NCI-H345 treated with DMSO at 0.1 percent for 48 hours (cell line): ENCODE data around the gene HDHD3.
"Not testable (repeated sequence)": the region's sequence is repeated elsewhere in the genome, so short reads cannot be mapped to it uniquely, and the experiment has no call there.

Source experiments
- DNase-seq: peaks from one replicate; lab custom pipeline; 2025; ENCODE audit not compliant: unreplicated experiment; lab: John Stamatoyannopoulos, UW

HDHD3 gene, protein sequence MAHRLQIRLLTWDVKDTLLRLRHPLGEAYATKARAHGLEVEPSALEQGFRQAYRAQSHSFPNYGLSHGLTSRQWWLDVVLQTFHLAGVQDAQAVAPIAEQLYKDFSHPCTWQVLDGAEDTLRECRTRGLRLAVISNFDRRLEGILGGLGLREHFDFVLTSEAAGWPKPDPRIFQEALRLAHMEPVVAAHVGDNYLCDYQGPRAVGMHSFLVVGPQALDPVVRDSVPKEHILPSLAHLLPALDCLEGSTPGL

DNA sequence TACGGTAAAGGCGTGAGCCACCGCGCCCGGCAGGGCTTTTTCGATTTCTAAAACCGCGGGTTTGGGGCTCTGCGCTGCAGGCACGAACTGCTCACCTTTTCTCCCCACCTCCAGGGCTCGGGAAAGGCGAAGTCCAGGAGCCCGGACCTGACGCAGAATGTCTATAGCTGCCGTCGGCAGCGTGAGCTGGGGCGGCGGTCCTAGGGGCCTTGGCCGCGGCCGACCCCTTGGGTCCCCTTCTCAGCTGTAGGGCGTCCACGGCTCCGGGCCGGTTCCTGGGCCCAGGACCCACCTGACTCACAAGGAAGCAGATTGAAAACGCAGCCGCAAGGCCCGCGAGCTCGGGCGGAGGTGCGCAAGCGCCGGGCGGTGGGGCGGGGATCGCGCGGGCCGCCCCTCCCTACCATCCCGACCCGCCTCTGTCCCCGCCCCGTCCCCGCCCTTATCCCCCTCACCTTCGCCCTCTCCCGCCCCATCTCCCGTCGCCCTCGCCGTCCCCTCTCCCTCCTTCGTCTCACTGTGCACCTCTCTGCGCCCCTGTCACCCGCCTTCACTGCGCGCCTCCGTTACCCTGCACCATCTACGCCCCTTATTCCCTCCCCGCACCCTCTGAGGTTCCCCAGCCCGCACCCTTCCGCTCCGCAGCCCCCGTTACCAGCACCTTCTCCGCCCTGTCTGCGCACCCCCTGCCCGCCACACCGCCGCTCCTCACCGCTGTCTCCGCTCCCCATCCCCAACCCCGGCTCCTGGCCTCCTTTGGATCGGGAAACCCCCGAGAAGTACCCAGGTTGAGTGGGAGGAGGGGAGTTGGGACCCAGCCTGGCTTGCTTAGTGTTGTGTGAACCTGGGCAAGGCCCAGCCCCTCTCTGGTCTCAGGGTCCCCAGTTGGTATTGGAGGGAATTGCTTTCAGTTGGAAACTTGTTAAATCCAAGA lies at the start of gene HDHD3:
Gene HDHD3, minus strand, starts transcription at position 353 of the 934 bp plus-strand sequence. CDS start 2,632 bp downstream, outside the sequence.
- DNase-seq, result peak; percentile 62

DNA sequence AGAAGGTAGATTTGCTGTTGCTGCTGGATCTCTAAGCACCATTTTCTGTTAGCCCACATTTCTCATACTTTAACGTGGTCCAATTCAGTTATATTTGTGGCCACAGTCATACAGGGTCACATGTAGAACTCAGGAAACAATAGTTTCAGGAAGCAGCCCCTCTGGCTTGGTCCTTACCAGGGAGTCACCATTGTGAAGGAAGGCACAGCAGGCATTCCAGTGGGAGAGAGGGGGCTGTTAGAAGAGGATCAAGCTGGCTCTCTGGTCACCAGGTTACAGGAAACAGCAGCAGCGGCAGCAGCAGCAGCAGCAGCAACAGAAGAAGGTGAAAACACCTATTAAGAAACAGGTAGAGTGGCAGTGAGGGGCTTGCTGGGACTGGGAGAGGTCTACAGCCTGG lies 48.3 kb upstream of the HDHD3 start:
- no peak for DNase-seq

DNA sequence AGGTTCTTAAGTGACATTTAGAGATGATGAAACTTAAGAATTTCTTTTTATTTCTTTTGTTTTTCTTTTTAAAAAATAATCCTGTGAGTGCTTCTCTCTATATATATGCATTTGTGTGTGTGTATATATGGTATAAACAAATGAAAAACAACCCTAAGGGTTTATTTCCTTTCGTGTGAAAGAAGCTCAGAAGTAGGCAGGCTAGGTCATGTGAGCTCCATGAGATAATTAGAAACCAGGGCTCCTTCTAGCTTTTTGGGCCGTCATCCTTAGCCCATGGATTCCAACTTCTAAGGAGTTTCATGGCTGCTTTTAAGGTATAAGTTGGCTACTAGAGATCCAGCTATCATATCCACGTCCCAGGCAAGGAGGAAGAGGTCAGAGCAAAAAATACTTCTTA lies 44.9 kb upstream of the HDHD3 start:
- DNase-seq, result no peak

DNA sequence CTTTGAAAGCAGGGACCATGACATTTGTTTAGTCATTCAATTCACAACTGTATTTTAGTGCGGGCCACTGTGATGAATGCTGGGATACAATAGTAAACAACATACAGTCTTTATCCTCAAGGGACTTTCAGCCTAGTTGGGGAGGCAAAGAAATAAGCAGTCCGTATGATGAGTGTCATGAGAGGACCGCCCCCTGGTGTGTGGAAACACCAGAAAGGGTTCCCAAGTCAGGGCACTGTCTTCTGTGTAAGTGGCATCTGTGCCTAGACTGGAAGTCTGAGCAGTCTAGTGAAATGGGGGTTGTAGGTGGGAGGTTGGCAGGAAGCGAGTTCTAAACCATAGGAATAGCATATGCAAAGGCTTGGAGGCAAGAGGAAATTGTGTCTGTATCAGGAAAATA lies 40.6 kb upstream of the HDHD3 start:
- DNase-seq, result no peak

DNA sequence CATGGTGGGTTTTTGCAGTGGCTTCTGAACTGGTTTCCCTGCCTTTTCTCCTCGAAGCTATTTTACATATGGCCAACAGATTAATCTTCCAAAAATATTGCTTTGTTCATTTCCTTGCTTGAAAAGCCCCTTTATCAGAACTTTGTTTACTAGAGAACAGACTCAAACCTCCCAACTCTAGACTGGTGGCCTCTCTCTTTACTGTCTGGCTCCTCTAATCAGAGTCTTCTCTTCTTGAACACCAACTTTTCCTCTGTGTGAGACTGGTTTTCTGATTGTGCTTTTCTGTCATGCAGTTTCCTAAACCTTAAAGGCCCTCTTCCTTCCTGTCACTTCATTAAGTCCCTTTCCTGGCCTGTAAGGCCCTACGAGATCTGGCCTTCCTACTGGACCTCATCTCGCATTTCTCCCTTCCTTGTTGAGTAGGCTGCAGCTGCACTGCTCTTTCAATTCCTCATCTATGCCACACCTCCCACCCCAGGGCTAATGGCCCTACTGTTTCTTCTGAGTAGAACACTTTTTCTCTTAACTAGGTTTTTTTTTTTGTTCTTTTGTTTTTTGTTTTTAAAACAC lies 39.4 kb upstream of the HDHD3 start:
- DNase-seq, result no peak

DNA sequence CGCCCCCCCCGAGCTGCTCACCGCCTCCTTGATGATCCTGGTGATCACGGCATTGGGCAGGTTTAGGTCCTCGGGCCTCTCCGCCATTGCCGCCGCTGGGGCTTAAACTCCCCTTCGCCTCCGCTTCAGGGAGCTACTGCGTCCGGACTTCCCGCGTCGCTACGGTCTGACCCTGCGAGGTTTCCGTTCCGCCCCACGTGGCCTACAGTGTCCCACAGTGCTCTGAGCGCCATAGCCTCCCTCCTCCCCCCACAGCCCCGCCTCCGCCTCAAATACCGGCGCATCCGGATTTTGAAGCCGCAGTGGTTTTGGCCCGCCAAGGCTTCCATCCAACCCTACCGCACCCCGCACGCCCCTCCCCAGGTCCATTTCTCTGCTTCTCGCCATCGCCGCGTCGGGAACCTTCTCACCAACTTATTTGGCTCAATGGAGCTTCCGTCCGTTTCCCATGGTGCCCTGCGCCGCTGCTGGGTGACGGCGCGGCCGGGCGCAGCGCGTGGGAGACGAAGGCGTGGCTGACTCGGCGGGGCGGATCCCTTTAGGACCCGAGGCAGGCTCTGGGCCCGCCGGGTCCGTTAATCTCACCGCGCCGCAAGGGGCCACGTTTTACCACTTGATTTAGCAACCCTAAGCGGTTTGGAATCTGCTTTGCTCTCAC lies 33.5 kb upstream of the HDHD3 start, which contains the start of the genes C9orf43 and POLE3:
Gene C9orf43, plus strand, starts transcription at position 541 of the 658 bp plus-strand sequence. CDS start 2,747 bp downstream, outside the sequence.
Gene POLE3, minus strand, starts transcription at position 469 of the 658 bp plus-strand sequence. Its CDS starts 382 bp downstream, at position 87.
- peak; percentile 85 for DNase-seq

DNA sequence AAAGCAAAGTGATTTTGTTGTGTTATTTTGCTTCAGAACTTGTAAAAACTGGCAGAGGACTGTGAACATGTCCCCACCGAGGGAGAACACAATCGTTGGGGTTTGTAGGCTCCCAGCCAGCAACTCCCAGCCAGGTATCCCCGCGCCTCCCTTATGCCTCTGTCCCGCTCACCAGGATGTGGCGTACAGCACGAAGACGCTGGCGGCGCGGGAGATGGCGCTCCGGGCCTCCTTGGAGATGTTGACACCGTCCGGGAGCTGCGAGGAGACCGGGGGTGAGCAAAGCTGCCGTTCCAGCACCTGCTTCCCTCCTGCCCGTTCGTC lies 33.1 kb upstream of the HDHD3 start:
- DNase-seq, result no peak

DNA sequence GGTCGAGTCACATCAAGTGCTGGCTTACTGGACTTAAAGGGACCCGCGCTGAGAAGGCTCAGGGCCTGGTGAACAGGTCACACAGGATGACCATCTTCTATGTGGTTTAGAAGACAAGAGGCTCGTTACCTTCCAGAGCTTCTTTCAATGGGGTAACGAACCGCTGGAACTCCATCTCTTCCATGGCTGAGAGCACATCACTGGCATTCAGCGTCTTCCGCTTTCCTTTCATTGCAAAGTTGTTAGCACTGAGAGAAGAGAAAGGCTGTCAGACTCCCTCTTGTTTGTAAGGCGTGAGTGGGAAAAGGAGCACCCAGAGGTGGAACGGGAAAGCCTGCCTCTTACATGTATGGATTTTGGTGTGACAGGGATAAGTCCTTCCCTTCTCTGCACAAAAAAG lies 32.7 kb upstream of the HDHD3 start:
- no peak for DNase-seq

DNA sequence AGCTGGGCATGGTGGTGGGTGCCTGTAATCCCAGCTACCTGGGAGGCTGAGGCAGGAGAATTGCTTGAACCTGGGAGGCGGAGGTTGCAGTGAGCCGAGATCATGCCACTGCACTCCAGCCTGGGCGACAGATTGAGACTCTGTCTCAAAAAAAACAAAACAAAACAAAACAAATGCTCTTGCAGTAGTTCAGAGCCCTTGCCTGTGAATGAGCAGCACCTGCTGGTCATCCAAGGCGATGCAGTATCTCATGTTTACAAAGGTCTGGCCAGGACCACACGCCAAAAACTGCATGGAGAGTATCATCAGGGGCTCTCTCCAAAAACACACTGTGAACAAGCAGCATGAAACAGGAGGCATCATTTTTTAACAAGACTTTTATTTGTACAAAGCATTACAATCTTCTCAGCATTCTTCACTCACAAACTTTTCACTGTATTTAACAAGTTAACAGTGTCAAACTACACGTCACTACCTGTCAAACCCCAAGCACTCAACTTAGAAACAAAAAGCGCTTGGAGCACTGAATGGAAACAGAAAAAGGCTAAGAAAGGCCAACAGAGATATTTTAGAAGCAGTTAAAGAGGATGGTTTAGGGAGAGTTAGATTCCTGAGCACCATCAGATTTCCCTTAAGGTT lies 30.2 kb upstream of the HDHD3 start:
- DNase-seq, result peak; percentile 15

DNA sequence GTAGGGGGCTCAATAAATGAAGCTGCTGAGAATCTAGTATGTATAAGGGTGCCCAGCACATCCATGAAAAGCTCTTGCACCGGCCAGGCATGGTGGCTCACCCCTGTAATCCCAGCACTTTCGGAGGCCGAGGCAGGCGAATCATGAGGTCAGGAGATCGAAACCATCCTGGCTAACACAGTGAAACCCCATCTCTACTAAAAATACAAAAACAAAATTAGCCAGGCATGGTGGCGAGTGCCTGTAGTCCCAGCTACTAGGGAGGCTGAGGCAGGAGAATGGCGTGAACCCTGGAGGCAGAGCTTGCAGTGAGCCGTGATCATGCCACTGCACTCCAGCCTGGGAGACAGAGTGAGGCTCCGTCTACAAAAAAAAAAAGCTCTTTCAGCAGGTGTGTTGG lies 29.6 kb upstream of the HDHD3 start:
- not testable (repeated sequence) for DNase-seq

DNA sequence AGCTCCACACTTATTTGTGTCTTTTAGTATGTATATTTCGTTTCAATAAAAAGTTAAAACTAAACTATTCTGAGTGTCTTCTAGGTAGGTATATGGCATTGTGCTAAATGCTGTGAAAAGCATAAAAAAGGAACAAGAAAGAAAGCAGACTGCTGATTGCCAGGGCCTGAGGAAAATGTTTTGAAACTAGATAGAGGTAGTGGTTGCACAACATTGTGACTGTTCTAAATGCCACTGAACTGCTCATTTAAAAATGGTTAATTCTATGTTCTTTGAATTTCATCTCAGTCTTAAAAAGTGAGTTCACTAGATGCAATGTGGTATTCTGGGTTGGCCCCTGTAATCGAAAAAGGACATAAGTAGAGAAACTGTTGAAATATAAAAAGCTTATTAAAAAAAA lies 26.9 kb upstream of the HDHD3 start:
- no peak for DNase-seq

DNA sequence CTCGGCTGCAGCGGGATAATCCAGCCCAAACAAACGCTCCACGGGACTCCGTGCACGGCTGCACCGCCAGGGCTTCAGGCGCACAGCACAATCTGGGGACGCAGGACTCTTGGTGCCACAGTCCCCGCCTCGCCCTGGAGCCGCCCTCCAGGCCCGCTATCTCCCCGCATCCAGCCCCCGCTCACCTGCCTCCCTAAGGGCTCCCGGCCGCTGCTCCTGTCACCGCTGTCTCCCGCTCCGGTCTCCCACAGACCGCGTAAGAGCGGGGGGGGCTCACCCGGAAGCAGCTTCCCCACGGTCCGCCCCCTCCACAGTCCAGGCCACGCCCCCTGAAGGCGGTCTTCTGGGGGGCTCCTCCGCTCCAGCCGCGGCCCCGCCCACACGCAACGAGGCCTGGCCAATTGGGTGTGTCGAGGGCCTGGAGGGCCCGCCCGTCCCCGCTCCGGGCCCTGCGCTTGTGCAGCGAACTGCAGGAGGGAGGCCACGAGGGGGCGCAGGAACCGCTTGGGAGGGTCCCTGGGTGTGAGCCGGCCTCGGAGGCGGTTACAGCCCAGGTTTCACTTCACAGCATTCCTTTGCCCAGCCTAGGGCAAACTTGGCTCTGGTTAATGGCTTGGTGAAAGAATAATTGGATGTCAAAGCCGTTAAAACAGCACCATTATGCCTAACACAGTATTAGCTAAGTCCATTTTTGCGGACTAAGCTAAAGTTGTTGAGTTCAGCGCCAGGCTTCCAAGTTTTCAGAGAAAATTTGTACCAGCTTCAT lies 24.4 kb upstream of the HDHD3 start, which contains the start of gene ALAD:
Gene ALAD, minus strand, starts transcription at position 258 of the 766 bp plus-strand sequence. CDS start 7,725 bp downstream, outside the sequence.
- DNase-seq, result peak; percentile 92

DNA sequence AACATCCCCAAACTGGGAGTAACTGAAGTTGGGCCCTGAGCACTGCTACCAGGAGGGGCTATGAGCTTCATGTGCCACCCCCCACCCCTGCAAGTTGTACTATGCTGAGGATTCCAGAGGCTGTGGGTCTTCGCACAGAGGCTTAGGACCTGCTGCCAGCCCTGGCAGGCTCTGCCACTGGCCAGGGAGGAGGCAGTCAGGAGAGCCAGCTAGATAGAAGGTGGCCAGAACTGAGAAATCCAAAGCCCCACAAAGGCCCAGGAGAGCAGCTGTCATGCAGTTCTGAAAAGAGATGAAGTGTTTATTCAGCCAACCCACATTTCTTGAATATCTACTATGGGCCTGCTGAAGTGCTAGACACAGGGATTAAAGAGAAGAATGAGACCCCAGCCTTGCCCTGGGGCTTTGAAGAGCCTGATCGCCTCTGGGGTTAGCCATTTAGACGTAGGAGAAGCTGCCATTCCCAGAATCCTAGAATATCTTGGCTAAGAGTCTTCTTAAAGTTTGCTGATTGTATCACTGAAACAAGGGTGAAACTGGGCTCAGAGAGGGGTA lies 22.9 kb upstream of the HDHD3 start:
- no peak for DNase-seq

DNA sequence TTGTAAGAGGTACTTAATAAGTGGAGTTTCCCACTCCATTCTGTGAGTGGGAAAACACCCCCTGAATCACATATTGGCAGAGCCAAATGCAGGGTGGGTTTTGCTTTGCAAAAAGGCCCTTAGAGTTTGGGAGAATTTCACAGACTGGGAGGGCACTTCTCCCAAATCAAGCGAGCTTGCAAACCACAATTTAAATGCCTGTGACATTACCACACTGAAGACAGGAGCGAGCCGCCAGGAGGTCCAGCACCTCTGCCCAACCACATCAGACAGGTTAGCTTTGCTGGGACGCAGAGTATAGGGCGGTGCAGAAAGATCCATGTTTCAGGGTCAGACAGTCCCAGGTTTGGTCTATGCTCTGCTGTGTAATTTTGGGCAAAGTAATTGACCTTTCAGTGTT lies 22.0 kb upstream of the HDHD3 start:
- DNase-seq, result no peak

DNA sequence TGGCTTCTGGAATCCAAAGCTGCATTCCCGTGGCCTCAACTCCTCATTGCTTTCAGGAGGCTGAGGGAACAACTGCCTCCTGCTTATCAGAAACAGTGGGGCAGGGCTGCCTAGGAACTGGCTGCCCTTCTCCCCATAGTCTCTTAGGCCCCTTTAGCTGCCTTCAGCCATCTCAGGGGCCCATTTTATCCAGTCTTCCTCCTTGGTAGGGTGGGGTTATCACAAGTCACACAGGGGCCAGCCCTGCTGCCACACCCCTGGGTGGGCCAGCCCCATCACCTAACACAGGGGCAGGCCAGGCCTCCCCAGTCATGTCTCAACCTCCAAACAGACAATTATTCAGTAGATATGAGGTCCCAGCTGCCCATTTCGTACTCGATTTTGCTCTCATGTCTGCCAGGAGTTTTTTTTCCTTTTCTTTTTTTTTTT lies 20.4 kb upstream of the HDHD3 start:
- no peak for DNase-seq

DNA sequence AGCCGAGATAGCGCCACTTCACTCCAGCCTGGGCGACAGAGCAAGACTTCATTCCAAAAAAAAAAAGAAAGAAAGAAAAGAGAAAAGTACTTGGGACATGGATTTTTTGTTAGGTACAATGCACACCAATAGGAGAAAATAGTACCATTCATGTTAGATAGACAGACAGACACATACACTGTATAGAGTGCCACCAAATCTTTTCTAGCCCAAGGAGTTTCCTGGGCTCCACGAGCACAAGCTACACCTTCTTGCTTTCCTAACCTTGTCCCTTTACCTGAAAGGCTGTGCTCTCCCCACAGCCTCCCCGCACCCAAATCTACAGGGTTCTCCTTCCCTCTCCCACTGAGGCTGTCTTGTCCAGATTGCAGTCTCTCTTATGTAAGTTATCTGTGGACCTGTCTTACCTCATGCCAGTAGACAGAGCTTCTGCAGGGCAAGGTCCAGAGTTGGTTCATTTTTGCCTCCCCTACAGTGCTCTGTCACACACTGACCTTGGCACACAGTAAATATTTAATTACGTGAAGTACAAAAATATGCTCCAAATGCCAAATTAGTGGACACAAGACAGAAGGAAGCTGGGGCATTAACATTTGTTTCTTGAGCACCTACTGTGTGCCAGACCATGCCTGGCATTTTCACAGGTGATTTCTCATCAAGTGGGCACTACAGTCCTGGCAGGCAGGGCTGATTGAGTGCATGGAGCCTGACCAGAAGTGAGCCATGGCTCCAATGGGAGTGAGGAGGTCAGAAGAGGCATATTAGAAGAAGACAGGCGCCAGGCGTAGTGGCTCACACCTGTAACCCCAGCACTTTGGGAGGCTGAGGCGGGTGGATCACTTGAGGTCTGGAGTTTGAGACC lies 18.4 kb upstream of the HDHD3 start:
- no peak for DNase-seq

DNA sequence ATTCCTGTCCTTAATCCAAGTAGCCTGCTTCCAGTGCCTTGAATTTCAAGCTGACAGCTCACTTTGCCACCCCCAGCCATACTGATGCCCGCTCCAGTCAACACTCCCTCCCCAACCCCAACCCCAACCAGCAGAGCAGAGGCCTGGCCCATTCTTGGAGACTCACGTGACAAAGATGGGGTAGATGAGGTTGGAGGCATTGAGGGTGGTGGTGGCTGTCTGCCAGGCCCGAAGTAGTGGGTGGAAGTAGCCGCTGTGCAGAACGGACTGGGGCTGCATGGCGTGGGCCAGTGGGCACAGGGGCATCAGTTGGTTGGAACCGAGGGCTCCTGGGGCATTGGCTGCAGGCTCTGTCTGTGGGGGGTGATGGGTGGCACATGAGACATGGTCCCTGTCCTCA lies 16.5 kb upstream of the HDHD3 start:
- no peak for DNase-seq

DNA sequence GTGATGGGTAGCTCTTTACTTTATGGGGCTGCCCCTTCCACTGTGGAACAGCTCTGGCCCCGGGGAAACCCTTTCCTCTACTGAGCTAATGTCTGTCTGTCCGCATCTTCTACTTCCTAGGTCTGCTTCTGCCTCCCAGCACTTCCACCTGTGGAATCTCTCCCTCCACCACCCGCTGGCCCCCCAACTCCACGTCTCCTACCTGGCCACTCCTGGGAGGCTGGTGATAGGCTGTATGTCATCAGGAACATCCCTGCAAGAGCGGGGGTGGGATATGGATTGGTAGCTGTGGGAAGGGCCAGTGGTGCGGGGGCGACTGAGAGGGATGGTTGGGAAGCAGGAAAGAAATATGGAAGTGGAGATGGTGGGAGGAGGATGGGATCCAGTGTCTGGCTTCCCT lies 15.1 kb upstream of the HDHD3 start:
- DNase-seq, result no peak
